NCI-H1417 treated with DMSO at 0.1 percent for 48 hours (cell line): ENCODE results near the gene PTGIS.

Experiments used
- DNase-seq: peaks from one replicate; lab custom pipeline; 2025; lab: John Stamatoyannopoulos, UW

PTGIS gene

DNA sequence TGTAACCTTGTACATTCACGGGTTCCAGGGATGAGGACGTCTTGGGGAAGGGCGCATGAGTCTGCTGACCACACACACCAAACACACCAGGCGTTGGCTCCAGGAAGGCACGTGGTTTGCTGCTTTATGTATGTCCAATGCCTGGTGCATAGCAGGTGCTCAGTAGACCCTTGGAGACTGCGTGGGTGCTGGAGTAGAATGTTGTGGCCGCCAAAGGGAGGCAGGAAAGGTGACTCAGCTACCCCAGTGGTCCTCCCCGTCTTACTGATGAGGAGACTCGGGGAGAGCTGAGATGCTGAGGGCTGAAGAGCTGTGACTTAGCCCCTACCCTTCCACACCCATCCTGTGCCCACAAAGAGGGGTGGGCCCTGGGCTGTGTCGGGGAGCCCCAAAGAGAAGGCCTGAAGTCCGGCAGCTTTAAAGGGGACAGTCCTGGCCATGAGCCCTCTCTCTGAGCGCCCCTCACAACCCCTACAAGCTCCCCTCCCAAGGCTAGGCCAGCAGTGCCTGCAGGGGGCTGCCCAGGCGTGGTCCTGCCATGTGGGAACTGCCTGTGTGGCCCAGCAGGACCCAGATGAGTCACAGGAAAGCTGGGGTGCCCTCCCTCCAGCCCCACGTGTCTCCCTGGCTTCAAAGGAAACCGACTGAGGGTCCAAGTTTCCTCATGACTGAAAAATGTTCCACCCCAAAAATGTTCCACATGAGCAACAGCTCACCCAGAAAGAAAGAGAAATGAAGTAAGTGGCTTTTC lies 28.0 kb upstream of the PTGIS start:
- no peak for DNase-seq

DNA sequence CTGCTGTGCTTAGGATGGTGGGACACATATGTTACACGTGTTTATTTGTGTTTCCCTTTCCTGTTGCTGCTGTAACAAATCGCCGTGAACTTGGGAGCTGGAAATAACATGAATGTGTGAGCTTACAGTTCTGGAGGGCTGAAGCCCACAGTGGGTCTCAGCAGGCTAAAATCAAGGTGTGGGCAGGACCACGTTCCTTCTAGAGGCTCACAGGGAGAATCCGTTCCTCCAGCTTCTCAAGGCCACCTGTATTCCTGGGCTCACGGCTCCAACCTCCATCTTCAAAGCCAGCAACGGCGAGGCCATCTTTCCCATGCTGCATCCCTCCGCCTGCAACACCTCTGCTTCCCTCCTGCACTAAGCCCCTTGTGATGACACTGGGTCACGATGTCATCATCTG lies 27.4 kb upstream of the PTGIS start:
- DNase-seq: no peak

DNA sequence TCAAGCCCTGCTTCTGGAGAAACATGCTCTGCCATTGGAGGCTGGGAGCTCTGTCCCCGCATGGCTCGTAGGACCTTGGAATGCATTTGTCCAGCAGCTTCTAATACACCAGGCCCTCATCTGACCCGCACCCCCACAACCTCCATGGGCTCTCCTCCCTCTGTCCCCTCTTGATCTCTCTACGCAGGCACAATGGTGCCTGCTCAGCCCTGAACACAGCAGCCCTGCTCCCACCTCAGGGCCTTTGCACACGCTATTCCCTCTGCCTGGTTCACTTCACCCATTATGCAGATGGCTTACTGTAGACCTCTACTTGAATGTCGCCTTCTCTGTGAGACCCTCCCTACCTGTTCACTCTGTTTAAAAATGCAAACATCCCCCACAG lies 27.0 kb upstream of the PTGIS start:
- no peak for DNase-seq

DNA sequence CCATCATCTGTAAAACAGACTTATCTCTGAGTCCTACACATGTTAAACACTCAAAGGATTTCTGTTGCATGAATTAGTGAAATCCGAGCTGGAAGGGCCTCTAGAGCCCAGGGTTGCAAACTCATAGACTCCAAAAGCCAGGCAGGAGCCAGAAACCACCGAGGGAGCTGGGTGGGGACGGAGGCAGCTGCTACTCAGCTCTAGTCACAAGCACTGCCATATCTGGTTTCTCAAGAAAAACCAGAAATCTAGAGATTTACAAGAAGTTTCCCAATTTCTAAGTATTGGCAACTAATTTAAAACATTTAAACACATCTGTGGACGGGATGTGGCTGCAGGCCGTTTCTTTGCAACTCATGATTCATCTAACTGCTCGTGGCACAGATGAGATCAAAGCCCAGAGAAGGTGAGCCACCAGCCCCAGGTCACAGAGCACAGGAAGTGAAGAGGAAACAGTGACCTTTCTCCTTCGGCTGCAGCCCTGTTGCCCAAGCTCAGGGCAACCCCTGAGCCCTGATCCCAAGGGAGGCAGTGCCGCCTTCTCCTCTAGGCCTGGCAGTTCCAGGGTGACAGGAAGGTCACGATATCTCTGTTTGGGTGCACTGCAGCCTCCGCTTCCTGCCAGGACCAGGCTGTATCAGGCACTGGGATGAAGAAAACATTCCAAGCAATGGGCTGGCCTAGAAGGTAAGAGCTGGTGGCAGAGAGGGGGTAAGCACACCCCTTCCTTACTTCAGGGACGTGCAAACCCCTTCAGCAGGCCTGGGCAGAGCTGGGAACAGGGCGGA lies 26.4 kb upstream of the PTGIS start:
- DNase-seq: no peak

DNA sequence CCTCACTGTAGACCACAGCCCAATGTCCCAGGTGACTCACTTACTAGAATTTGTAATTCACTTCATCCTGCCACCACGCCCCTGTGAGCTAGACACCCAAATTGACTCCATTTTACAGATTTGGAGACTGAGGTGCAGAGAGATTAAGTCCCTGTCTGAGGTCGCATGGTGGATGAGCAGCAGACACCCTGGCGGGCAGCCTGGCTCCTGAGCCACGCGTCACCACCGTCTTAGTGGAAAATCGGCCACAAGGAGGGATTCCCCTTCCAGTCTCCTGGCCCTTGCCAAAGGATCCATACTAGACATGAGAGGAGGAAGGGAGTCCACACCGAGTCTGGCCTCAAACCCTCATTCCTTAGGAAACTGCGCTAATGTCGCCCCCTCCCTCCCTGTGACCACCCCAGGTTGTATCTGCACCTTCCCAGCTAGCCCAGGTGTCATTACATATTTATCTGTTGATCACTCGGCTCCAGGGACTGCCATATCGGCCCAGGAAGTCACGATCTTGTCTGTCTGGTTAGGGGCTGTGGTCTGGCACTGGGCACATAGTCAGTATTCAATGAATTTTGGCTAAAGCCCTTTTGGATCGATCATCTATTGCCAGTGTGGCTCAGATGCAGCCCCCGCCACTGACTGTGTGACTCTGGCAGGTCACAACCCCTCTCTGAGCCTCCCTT lies 25.7 kb upstream of the PTGIS start:
- DNase-seq: no peak

DNA sequence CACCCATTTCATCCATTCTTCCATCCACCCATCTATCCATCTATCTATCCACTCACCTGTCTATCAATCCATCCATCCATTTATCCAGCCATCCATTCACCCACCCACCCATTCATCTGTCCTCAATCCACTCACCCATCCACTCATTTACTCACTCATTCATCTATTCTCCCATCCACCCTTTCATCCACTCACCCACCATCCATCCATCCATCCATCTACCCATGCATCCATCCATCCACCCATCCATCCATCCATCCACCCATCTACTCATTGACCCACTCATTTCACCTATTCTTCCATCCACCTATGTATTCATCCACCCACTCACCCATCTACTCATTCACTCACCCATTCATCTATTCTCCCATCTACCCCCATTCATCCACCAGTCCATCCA lies 24.2 kb upstream of the PTGIS start:
- no peak for DNase-seq

DNA sequence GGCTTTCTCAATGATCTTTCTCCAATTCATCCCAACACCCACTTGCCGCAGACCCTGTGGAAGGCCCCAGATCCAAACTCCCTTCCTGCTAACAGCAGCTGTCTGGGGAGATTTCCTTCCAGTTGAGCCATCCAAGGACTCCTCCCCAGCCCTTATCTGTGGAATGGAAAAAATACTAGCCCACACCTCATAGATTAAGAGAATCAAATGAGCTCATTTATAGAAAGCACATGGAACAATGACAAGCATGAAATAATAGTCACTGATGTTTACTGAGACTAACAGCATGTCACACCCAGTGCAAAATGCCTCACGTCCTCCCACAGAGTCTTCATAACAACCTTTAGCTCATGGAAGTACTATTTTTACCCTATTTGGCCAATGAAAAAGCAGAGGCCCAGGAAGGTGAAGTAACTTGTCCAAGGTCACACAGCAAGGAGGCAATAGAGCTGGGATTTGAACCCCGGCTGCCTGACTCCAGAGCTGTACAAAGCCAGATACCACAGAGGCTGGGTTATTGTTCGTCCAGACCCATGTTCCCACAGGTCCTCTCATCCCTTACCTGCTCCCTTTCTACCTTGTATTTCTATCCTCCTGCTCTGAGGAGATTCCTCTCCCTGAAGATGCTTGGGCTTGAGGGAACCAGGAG lies 23.4 kb upstream of the PTGIS start:
- DNase-seq: no peak

DNA sequence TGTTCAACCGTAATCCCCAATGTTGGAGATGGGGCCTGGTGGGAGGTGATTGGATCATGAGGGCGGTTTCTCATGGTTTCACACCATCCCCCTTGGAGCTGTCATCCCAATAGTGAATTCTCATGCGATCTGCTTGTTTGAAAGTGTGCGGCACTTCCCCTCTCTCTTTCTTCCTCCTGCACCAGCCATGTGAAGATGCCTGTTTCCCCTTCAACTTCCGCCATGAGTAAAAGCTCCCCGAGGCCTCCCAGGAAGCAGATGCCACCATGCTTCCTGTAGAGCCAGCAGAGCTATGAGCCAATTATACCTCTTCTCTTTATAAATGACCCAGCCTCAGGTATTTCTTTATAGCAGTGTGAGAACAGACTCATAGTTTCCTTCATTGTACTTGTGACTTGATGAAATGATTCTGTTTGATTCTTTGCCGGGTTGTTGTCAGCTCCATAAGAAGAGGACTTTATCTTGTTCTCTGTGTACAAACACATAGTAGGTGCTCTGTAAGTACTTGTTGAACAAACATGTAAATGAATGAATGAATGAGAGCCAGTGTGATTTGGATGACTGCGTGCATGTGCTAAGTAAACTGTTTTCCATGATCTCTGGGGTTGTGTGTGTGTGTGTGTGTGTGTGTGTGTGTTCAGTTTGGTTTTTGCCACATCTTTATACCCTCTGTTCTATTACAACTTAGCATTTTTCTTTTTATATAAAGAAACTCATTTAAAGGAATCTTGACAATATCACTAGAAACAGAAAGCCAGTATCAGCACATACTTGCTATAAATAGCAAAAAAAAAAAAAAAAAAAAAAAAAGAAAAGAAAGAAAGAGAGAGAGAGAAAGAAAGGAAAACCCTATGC lies 22.5 kb upstream of the PTGIS start:
- DNase-seq: no peak

DNA sequence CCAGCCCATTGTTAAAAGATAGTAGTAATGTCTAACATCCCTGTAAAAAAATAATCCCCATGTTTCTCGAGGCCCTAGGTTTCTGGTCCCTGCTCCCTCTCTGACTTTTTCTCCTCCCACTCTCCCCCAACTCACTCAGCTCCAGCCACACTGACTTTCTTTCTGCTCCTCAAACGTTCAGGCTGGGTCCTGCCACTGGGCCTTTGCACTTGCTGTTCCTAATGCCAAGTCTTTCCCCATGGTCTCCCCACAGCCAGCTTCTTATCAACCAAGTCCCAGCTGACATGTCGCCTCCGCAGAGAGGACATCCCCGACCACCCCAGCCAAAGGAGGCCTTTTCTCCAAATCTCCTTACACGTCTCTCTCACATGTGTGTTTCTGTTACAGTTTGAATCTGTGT lies 21.8 kb upstream of the PTGIS start:
- no peak for DNase-seq

DNA sequence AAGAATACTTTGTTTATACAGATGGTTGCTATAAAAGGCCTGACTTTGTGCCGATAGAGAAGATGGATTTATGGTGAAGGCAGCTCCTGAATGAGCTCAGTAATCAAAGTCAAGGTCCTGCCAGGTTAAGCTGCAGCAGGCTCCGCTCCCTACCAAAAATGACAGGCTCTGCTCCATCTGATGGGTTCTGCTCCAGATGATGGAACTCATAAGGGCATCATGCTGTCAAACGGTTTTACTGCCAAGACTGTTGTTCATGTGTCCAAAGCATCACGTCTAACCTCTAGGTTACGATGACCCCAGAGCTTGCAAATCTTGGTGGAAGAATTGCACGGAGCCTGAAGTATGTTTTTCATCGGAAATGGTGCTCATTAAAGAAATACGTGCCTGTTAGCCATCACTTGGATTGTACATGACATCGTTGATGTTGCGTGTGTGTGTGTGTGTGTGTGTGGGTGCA lies 19.2 kb upstream of the PTGIS start:
- DNase-seq: no peak

DNA sequence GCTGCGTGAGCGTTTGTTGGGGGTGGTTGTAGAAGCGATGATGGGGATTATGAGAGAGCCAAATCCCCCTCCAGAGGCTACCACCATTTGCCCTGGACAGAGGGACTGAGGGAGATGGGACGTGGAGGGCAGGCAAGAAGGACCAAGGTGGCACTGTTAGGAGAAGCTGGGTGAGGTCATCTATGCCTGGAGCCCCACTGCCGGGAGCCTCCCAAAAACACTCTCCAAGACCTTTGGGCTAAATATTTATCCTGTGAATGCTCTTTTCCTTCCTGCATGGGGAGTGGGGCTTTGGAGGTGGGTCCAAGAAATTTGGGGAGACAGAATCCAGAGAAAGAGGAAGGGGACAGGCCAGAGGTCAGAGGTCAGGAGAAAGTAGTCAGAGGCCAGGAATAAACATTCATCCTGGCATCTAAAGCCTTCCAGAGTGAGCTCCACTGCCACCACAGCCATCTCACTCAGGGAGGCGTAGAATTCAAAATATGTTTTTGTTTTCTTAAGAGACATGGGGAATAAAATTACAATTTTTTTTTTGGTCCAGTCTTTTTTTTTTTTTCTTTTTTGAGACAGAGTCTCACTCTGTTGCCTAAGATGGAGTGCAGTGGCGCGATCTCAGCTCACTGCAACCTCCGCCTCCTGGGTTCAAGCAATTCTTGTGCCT lies 17.8 kb upstream of the PTGIS start:
- DNase-seq: no peak

DNA sequence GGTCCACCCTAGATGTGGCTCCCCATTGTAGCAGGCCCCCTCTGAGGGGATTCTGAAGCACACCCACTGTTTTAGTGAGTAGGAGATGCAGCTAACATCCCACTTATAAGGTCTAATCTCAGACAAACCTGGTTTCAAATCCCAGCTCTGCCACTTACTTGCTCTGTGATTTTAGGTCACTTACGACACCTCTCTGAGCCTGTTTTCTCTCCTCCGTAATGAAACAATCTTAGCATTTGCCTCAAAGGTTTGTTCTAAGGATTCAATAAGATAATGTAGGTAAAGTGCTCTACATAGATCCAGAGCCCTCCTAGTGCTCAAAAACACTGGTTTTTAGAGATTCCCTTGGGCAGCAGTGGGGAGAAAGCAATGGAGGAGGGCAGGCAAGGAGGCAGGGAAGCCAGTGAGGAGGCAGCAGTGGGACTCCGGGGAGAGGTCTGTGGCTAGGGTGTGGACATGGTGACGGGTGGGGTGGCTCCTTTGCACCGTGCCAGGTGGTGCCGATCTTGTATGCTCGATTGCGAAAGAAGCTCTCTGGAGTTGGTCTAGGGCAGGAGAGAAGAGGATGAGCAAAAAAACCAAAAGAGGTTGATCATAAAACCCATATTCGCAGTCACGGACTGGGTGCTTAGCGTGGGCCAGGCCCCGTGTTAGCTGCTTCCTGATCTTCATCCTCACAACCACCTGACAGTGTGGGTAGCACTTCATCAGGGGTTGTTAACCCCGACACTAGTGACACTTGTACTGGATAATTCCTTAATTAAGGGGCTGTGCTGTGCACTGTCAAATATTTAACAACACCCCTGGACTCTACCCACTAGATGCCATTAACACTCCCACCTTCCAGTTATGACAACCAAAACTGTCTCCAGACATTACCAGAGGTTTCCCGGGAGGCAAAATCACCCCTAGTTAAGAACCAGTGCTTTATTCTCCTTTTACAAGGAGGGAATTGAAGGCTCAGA lies 16.8 kb upstream of the PTGIS start:
- DNase-seq: no peak

DNA sequence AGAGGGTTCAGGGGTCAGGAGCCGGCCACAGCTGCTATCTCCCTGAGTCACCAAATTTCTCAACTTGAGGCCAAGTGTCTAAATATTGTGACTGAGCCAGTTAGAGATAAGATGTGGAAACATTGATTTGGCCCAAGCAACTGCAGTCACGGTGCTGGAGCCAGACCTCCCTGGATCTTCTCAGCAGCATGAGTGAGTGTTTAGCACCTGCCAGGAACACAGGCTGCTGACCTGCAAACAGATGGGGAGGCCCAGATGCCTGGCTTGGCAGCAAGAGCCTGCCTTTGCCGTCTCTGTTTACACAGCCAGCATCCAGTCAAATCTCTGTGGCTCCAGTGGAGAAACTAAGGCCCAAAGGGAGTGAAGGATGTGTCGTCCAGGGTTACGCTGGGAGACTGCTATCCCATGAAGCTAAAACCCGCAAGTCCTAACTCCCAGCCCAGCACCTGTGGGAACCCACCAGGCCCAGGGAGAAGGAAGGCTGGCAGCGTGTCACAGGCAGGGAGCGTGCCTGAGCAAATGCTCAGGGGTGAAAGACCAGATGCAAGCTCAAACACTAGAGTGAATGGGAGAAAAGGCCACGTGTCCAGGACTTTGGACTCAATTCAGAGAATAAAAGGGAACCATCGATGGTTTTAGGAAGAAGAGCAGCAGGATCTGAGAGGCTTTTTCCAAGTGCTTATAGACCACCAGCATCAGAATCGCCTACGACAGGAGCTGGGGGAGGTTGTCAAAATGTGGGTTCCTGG lies 15.9 kb upstream of the PTGIS start:
- no peak for DNase-seq

DNA sequence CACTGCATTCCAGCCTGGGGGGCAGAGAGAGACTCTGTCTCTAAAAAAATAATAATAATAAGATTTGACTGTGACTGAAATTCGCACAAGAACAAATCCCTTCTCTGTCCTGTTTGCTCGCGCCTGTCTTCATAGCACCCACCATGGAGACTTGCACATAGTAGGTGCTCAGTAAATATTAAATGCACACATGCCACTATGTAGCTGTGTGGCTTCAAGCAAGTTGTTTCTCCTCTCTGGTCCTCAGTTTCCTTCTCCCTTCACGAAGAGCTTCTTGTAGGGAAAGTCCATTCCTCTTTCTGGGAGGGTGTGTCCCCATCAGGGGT lies 15.4 kb upstream of the PTGIS start:
- DNase-seq: no peak

DNA sequence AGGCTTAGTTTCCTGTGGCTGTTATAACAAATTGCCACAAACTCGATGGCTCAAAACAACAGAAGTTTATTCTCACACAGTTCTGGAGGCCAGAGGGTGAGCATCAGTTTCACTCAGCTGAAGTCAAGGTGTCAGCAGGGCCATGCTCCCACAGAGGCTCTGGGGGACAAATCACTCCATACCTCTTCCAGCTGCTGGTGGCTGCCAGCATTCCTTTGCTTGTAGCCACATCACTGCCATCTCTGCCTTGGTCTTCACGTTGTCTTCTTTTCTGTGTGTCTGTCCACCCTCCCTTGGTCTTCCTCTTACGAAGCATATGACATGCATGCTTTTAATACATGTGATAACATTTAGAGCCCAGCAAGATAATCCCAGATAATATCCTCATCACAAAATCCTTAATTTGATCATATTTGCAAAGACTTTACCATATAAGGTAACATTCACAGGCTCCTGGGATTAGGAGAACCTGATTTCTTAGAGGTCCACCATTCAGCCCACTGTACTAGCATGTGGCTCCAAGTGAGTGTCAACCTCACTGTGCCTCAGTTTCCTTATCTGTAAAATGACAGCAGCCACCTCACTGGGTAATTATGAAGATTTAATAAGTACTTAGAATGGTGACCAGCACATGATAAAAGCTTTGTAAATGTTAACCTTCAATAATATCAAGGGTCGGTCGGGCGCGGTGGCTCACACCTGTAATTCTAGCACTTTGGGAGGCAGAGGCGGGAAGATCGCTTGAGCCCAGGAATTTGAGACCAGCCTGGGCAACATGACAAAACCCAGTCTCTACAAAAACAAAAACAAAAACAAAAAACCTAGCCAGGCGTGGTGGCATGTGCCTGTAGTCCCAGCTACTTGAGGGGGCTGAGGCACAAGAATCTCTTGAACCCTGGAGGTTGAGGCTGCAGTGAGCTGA lies 14.7 kb upstream of the PTGIS start:
- DNase-seq: no peak

DNA sequence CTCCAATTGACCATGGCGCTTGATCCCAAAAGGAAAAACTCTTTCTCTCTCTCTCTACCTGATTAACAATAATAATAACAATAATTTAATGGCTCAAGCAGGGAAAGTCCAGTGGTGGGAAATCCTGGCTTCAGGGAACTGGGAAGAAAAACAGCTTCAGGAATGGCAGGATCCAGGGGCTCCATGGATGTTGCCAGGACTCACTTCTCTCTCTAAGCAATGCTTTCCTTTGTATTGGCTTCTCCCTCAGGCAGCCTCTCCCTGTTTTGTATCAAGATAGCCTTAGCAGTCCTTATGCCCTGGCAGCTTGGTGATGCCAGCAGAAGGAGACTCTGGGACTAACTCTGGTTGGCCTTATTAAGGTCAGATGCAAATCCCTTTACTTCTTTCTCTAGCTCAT lies 13.5 kb upstream of the PTGIS start:
- DNase-seq: no peak

DNA sequence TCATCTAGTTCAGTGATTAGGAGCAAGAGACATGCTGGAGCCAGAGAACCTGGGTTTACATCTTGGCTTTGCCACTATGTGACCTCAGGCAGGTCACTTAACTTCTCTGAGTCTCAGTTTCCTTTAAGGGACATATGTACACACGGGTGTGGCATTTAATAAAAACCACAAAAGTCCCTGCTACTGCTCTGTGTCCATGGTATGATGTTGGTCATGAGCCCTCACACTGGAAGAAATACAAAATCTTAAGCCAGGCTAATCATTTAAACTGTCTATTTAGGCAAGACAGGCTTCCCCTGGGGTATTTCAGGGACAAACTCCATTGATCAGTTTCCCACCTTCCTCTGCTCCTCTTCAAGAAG lies 12.9 kb upstream of the PTGIS start:
- no peak for DNase-seq
